Right renal cortex interstitium (tissue), 3 donors: ENCODE results near the gene CELA3B. TPM values are rescaled to one million over a fixed set of nuclear protein-coding genes. Genes with fewer than 3 reads are reported as not detected.
"Not testable (repeated sequence)": the region's sequence is repeated elsewhere in the genome, so short reads cannot be mapped to it uniquely, and the experiment has no call there.

Experiments used
- DNase-seq, 3 donors: peaks; one replicate each; pipeline ENCODE4 v3.0.0-alpha.2; 2013; ENCODE audit warnings: low read depth in 3 of 3, low spot score in 2 of 3
- polyA plus RNA-seq, 3 donors: library from polyadenylated mRNA; unstranded; fragments of 120-200 nt; gene quantifications; one replicate each; pipeline ENCODE4 v1.2.1, GENCODE V29; 2013; ENCODE audit not compliant: insufficient read length in 3 of 3

Gene CELA3B
- polyA plus RNA-seq, 3 donors: not detected

- not testable (repeated sequence) for DNase-seq
Measured at GRCh38 chr1:21974699-21975098, 2.1 kb upstream of the CELA3B start.

- not testable (repeated sequence) for DNase-seq
Measured at GRCh38 chr1:21975296-21975695, 1.5 kb upstream of the CELA3B start.

- not testable (repeated sequence) for DNase-seq
Measured at GRCh38 chr1:21978209-21978608, 1.4 kb downstream of the CELA3B start.

- DNase-seq: not testable (repeated sequence)
Measured at GRCh38 chr1:21980515-21981220, 3.8 kb downstream of the CELA3B start.

- DNase-seq: not testable (repeated sequence)
Measured at GRCh38 chr1:21981253-21981652, 4.4 kb downstream of the CELA3B start.

GRCh38 chr1:21982122-21982521 lies 5.3 kb downstream of the CELA3B start:
- not testable (repeated sequence) for DNase-seq

GRCh38 chr1:21983539-21983938 lies 6.7 kb downstream of the CELA3B start:
- not testable (repeated sequence) for DNase-seq

GRCh38 chr1:21985893-21986292 lies 9.1 kb downstream of the CELA3B start:
- DNase-seq: not testable (repeated sequence)

GRCh38 chr1:21986386-21986785 lies 9.6 kb downstream of the CELA3B start:
- not testable (repeated sequence) for DNase-seq

GRCh38 chr1:21989672-21990393 lies 13.0 kb downstream of the CELA3B start:
- not testable (repeated sequence) for DNase-seq

- not testable (repeated sequence) for DNase-seq
Measured at GRCh38 chr1:21992186-21992585, 15.4 kb downstream of the CELA3B start.

GRCh38 chr1:21994716-21995115 lies 17.9 kb downstream of the CELA3B start:
- not testable (repeated sequence) for DNase-seq

GRCh38 chr1:21996663-21996970 lies 19.8 kb downstream of the CELA3B start:
- not testable (repeated sequence) for DNase-seq

- not testable (repeated sequence) for DNase-seq
Measured at GRCh38 chr1:21997891-21998623, 21.2 kb downstream of the CELA3B start.

GRCh38 chr1:21998624-21999294 lies 21.9 kb downstream of the CELA3B start:
- DNase-seq: not testable (repeated sequence)

- DNase-seq: not testable (repeated sequence)
Measured at GRCh38 chr1:21999645-22000044, 22.8 kb downstream of the CELA3B start.

GRCh38 chr1:22001409-22001808 lies 24.6 kb downstream of the CELA3B start, which contains the start of gene CELA3A:
Gene CELA3A, plus strand, starts transcription at chr1:22001657. Its CDS starts 18 bp downstream, at chr1:22001675.
- no peak for DNase-seq

- DNase-seq: not testable (repeated sequence)
Measured at GRCh38 chr1:22002461-22002860, 25.6 kb downstream of the CELA3B start.

GRCh38 chr1:22002875-22003274 lies 26.1 kb downstream of the CELA3B start:
- DNase-seq: not testable (repeated sequence)

- DNase-seq: not testable (repeated sequence)
Measured at GRCh38 chr1:22003959-22004358, 27.1 kb downstream of the CELA3B start.
